ENCODE measurements around the gene RNF168.
A peak's percentile ranks its signal among the peaks of the same experiment; 100 is the strongest.
"Not testable (repeated sequence)": the region's sequence is repeated elsewhere in the genome, so short reads cannot be mapped to it uniquely, and the experiment has no call there.

The RNF168 gene

DNA sequence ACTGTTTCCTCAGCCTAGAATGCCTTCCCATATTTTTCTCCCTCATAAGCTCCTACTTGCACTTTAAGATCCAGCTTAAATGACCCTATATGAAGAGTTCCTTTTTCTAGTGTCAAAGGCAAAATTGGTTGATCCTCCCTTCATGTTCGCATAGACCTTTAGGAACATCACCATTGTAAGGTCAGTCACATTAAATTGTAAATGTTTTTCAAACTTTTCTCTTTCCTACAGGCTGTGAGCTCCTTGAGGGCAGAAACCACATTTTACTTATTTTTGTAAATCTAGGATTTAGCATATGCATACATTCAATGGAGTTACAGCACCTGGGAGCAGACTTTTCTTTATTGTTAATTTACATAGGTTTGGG is 10.8 kb upstream of the RNF168 start:
- no peak for DNase-seq

DNA sequence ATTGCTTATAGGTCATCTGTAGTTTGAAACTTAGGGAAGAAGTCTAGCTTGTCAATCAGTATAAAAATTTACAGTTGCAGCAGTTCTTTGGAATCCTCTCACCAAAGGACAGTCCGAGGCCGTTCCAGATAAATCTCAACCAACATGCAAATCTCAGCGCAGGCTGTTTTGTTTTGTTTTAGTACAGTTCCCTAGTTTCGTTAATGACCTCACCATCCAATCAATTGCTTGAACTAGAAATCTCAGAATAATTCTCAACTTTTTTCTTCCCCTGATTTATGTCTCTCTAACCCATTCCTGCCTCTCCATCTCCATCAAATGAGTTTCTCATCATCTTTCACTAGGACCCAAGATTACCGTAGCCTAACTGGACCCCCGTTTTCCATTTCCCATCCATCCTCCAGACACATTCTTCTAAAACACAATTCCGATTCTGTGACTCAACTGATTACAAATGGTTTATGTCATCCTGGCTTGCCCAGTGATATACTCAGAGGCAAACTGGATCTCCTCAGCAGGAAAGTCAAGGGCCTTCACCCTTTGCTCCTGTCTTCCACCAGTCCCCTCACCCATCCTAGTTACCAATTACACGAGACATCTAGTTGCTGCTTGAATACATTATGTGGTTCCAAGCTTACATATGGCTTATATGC is 10.3 kb upstream of the RNF168 start:
- DNase-seq, result no peak

DNA sequence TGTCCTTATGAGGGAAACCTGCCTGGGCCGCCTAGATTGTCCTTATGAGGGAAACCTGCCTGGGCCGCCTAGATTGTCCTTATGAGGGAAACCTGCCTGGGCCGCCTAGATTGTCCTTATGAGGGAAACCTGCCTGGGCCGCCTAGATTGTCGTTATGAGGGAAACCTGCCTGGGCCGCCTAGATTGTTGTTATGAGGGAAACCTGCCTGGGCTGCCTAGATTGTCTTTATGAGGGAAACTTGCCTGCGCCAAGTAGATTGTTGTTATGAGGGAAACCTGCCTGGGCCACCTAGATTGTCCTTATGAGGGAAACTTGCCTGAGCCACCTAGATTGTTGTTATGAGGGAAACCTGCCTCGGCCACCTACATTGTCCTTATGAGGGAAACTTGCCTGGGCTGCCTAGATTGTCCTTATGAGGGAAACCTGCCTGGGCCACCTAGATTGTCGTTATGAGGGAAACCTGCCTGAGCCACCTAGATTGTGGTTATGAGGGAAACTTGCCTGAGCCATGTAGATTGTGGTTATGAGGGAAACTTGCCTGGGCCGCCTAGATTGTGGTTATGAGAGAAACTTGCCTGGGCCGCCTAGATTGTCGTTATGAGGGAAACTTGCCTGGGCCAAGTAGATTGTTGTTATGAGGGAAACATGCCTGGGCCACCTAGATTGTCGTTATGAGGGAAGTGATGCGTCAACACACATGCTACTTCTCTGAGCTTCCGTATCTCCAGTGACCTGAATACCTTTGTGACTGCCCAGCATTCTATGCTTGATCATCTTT is 8.3 kb upstream of the RNF168 start:
- DNase-seq, result not testable (repeated sequence)

DNA sequence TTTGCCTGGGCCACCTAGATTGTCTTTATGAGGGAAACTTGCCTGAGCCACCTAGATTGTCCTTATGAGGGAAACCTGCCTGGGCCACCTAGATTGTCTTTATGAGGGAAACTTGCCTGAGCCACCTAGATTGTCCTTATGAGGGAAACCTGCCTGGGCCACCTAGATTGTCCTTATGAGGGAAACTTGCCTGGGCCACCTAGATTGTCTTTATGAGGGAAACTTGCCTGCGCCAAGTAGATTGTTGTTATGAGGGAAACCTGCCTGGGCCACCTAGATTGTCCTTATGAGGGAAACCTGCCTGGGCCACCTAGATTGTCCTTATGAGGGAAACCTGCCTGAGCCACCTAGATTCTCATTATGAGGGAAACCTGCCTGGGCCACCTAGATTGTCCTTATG is 7.5 kb upstream of the RNF168 start:
- DNase-seq, result not testable (repeated sequence)

DNA sequence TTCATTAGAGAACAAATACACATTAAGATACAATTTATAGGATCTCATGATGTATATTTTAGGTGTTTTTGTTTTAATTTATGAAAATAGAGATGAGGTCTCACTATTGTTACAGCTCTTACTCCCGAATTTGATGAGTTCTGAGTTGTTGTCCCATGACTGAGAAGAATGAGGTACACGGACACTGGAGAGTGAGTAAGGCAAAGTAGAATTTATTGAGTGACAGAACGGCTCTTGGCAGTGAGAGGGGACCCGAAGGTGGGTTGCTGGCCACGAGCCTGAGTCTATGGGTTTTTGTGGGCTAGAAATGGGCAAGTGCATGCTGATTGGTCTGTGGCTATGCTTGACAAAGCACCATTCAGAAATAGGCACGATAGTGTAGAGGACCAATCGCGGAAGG is 3.1 kb upstream of the RNF168 start:
- no peak for DNase-seq

DNA sequence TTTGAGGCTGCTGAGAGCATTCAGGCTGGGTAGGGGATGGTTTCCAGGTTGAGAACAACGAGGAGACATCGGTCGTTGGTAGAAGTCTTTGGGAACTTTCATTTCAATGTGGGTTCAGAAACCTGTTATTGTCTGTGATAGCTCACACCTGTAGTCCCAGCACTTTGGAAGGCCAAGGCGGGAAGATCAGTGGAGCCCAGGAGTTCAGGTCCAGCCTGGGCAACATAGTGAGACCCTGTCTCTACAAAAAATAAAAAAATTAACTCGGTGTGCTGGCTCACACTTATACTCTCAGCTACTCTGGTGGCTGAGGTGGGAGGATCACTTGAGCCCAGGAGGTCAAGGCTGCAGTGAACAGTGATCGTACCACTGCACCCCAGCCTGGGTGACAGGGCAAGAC is 988 bp upstream of the RNF168 start:
- DNase-seq, result no peak

DNA sequence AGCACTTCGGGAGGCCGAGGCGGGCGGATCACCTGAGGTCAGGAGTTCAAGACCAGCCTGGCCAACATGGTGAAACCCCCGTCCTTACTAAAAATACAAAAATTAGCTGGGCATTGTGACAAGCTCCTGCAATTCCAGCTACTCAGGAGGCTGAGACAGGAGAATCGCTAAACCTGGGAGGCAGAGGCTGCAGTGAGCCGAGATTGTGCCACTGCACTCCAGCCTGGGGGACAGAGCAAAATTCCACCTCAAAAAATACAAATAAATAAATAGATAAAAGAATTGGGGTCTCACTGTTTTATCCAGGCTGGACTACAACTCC is 470 bp upstream of the RNF168 start:
- DNase-seq, result not testable (repeated sequence)

DNA sequence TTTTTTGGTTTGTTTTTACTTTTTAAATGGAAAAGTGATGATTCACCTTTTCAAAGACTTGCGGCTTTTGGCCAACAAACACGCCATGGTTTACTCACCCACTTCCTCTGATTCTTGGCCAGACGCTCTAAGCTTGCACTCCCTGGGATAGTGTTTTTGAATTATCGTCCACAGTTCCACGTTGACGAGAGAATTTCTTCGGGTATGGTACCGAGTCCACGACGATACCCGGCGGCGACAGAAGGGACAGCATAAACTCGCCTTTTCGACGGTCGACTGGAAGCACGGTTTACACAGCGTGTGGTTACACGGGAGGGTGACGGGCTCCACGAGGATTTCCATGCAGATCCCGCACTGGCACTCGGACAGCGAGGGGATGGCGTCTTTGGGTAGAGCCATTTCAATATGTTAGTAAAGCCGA is 783 bp downstream of the RNF168 start:
- peak; percentile 43 for DNase-seq

DNA sequence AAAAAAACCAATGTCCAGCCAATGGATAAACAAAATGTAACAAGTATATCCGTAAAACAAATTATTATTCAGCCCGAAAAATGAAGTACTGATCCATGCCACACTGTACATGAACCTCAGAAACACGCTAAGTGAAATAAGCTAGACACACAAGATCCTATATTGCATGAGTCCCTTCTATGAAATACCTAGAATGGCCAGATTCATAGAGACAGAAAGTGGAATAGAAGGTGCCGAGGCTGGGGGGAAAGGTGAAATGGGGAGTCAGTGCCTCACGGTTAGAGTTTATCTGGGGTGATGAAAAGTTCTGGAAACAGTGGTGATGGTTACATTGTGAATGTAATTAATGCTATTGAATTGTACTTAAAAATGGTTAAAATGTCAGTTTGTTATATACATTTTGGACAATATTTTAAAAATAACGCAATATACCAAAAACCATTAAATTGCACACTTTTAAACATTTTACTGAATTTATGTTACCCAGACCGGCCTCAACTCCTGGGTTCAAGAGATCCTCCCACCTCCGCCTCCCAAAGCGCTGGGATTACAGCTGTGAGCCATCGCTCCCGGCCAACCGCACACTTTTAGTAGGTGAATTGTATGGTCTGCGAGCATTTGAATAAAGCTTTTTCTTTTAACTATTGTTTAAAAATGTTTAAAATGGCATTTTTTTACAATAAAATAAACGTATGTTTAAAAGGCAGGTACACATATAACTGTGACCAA is 2.1 kb downstream of the RNF168 start:
- peak; percentile 28 for DNase-seq

DNA sequence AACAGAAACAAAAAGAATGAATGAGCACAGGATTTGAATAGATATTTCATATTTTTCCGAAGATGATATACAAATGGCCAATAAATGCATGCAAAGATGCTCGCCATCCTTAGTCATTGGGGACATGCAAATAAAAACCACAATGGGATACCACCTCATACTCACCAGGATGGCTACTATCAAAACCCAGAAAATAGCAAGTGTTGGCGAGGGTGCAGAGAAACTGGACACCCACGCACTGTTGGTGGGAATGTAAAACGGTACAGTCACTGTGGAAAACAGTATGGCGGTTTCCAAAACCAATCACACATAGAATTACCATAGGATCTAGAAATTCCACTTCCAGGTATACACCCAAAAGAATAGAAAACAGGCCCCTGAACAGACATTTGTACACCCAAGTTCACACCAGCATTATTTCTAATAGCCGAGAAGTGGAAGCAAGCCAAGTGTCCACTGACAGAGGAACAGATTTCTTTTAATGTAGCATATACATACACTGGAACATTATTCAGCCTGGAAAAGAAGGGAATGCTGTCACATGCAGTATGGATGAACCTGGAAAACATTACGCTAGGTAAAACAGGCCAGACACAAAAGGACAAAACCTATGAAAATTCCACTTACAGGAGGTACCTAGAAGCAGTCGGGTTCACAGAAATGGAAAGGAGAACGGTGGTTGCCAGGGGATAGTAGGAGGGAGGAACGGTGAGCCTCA is 3.6 kb downstream of the RNF168 start:
- no peak for DNase-seq

DNA sequence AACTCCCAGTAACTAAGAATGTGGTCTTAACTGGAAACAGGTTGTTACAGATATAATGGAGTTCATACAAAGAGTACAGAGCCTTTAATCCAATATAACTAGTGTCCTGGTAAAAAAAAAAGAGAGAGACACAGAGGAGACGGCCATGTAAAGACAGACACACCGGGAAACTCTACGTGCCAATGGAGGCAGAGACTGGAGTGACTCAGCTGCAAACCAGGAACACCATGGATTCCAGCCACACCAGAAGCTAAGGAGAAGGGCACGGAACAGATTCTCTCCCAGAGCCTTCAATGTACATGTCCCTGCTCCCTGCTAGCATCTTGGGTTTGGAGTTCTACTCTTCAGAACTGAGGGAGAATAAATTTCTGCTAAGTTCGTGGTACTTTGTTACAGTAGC is 4.5 kb downstream of the RNF168 start:
- DNase-seq, result no peak

DNA sequence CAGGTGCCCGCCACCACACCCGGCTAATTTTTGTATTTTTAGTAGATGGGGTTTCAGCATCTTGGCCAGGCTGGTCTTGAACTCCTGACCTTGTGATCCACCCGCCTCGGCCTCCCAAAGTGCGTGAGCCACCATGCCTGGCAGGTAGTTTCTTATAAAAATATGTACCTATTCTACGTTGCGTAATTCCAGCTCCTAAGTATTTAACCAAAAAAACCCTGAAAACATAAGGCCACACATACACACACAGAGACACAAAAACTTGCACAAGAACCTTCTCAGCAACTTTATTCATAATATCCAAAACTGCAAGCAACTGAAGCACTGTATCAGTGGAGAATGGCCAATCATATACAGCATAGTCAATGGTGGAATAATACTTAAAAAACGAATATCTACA is 5.3 kb downstream of the RNF168 start:
- no peak for DNase-seq

DNA sequence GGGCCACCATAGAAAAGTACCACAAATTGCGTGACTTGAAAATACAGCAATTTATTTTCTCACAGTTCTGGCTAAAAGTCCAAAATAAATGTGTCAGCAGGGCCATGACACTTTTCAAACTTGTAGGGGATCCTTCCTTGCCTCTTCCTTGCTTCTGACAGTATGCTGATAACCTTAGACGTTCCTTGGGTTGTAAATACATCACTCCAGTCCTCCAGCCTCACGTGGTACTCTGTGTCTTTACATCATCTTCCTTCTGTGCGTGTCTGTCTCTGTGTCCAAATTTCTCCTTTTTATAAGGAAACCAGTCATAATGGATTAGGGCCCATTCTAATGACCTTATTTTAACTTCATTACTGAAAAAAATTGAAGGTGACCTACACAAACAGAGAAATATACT is 7.4 kb downstream of the RNF168 start:
- no peak for DNase-seq

DNA sequence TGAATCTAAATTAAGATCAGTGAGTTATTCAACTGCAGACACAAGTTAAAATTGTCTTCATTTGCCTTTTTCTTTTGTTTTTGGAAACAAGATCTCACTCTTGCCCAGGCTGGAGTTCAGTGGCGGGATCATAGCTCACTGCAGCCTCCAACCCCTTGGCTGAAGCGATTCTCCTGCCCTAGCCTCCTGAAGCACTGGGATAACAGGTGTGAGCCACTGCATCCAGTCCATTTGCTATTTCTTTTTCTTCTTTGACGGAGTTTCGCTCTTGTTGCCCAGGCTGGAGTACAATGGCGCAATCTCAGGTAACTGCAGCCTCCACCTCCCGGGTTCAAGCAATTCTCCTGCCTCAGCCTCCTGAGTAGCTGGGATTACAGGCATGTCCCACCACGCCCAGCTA is 10.3 kb downstream of the RNF168 start:
- no peak for DNase-seq

DNA sequence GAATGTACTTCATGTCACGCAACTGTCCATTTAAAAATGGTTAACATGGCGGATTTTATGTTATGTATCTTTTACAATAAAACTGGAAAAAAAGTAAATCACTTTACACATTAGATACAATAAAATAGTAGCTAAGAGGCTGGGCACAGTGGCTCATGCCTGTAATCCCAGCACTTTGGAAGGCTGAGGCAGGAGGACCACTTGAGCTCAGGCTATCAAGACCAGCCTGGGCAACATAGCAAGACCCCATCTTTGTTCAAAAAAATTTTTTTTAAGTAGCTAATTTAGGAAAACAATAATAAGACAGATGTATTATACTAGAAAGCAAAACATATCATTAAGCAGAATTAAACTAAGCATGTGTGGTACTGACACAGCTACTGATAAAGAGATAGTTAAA is 11.5 kb downstream of the RNF168 start:
- DNase-seq, result no peak

DNA sequence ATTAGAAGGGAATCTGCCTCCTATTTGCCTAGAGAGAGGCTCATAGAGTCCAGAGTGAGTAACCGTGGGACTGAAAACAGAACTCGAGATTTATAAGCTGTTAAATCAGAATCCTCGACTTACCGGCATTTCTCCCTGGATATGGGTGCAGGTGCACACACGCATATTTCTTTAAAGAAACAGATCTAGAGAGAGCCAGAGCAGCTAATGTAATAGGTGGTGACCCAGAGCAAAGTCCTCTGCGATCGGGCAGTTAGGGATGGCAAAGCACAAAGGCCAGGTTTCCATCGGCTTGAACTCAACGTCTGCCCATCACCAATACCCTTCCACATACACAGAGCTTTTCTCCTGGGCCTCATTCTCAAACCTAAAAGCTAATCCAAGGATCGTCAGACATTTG is 13.8 kb downstream of the RNF168 start:
- no peak for DNase-seq

DNA sequence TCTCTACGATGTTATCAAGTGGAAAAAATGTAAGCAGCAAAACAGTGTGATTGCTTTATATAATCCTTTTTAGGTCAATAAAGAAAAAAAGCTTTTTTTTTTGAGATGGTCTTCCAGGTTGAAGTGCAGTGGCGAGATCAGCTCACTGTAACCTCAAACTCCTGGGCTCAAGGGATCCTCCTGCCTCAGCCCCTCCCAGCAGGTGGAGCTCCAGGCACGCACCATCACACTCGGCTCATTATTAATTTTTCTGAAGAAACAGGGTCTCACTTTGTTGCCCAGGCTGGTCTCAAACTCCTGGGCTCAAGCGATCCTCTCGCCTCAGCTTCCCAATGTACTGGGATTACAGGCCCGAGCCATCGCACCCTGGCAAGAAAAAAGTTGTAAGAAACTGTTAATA is 17.3 kb downstream of the RNF168 start:
- peak; percentile 53 for DNase-seq

DNA sequence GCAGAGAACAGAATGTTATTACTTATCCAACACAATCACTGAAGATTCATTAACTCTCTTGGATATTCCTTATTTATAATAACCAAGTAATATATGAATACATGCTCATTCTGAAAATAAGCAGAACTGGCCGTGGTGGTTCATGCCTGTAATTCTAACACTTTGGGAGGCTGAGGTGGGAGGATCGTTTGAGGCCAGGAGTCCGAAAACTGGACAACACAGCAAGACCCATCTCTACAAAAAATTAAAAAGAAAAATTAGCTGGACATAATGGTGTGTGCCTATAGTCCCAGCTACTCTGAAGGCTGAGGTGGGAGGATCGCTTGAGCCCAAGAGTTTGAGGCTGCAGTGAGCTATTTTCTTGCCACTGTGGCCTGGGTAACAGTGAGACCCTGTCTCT is 25.9 kb downstream of the RNF168 start:
- no peak for DNase-seq

DNA sequence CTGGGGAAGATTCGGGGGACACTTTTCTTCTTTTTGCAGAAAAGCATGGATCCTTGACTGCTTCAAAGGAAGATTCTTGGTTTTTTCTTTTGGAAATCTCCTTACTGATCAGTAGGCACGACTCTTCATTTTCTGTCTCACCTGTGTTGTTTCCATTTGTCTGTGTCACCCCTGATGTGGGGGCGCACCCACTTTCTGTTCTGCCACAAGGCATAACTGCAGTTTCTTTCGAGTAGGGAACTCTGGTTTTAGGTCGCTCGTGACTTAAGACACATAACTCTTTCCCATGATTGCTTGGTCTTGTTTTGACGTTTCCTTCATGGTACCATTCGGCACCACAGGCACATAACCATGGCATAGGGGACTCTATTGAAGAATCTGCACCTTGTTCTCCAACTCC is 31.3 kb downstream of the RNF168 start:
- DNase-seq, result no peak

DNA sequence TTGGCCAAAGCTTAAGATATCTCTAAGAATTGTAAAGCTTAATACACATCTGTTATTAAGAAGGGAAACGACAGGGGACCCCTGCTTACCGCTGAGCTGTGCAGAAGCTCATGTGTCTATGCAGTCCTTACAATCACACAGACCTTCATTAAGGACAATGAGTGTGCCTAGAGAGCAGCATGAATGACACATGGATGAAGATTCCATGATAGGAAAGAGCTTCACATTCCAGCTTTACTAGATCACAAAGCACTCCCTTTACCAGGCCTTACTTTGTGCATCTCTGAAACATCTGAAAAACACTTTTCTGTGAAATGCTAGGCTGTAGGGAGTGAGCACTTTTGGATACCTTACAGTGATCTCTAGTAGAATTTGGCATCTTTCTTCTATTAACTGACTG is 32.0 kb downstream of the RNF168 start:
- no peak for DNase-seq

DNA sequence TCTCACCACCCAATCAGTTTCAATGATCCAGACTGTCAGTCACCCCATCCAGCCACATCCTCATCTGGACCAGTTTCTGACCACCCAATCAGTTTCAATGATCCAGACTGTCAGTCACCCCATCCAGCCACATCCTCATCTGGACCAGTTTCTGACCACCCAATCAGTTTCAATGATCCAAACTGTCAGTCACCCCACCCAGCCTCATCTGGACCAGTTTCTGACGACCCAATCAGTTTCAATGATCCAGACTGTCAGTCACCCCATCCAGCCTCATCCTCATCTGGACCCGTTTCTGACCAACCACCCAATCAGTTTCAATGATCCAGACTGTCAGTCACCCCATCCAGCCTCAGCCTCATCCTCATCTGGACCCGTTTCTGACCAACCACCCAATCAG is 33.4 kb downstream of the RNF168 start:
- DNase-seq, result not testable (repeated sequence)

DNA sequence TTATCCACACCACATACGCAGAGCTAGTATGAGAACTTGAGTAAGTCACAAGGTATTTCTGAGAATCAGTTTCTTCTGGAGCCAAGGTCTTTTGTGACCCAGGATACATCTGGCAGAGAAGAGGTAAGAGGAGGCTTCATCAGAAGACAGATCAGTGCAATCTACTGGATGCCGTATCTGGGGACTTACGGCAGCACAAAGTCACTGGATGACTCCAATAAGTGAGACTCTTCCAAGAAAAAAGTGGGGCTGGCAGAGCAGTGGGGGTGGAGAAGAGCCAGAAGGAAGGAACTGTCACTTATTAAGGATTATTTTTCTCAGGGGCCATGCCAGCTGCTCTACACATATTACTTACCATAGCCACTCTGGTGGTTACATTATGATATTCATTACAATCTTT is 39.8 kb downstream of the RNF168 start:
- no peak for DNase-seq

DNA sequence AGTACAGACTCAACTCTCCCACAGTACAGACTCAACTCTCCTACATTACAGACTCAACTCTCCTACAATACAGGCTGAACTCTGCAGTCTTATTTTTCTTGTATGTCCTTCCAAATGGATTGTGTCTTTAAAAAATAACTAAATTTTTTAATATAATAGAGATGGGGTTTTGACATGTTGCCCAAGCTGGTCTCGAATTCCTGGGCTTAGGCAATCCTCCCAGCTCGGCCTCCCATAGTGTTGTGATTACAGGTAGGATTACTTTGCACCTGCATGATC is 40.2 kb downstream of the RNF168 start:
- no peak for DNase-seq
